ENCODE results near the gene TMEM123. TPM values are rescaled to one million over a fixed set of nuclear protein-coding genes. Genes with fewer than 3 reads are reported as not detected.

The TMEM123 gene, protein sequence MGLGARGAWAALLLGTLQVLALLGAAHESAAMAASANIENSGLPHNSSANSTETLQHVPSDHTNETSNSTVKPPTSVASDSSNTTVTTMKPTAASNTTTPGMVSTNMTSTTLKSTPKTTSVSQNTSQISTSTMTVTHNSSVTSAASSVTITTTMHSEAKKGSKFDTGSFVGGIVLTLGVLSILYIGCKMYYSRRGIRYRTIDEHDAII
- 70.2 TPM for total RNA-seq
- long read RNA-seq, transcript TMEM123-202 (5 exons, 3,579 nt): major isoform, 108 of 111 reads
- long read RNA-seq, partial matches to known transcripts: 0 of 111 reads
- long read RNA-seq, other reads (novel, unspliced or antisense): 3 of 111 reads

GRCh38 chr11:102452461-102453301, at the start of gene TMEM123:
Gene TMEM123 (minus strand): TSS chr11:102452765. CDS start chr11:102452623, 142 bp downstream.
- Histone ChIP-seq H3K27me3 (ENCODE audit: low read depth) (no peaks in the 10 kb centered on the region), H3K36me3 (peaks cover 9% of the 10 kb centered on the region), H3K4me1 (peaks cover 55% of the 10 kb centered on the region), H3K27ac (replicated peaks) (peak within 1 kb of the TSS; percentile 90), H3K4me3 (peak within 1 kb of the TSS; percentile 98), H3K9me3 (replicated peaks) (no peaks in the 10 kb centered on the region)
- no peak for TF ChIP-seq CTCF (IDR thresholded peaks at IDR 0.05; ENCODE audit: borderline replicate concordance)
- DNase-seq: peak; percentile 86
- intact Hi-C loops (cut with micrococcal nuclease): no loop called here

GRCh38 chr11:102500829-102501228, 48.3 kb upstream of the TMEM123 start:
- H3K9me3 ChIP-seq (replicated peaks): no peaks in the 10 kb centered on the region
- intact Hi-C loops (cut with micrococcal nuclease): no loop called here
- no peak for TF ChIP-seq CTCF (IDR thresholded peaks at IDR 0.05; ENCODE audit: borderline replicate concordance)
- no peak overlapping the region for H3K4me3 ChIP-seq
- H3K27ac ChIP-seq (replicated peaks): no peak overlapping the region
- no peaks in the 10 kb centered on the region for H3K4me1 ChIP-seq
- no peaks in the 10 kb centered on the region for H3K36me3 ChIP-seq
- peaks cover 12% of the 10 kb centered on the region for H3K27me3 ChIP-seq (ENCODE audit: low read depth)
- DNase-seq: no peak

GRCh38 chr11:102499931-102500330, 47.4 kb upstream of the TMEM123 start:
- H3K9me3 ChIP-seq (replicated peaks): no peaks in the 10 kb centered on the region
- H3K4me1 ChIP-seq: no peaks in the 10 kb centered on the region
- no peak overlapping the region for H3K4me3 ChIP-seq
- intact Hi-C loops (cut with micrococcal nuclease): loop anchor here (5.0 kb wide), 1 partner anchor 158 kb away; no protein-coding TSS in a partner anchor
- H3K27ac ChIP-seq (replicated peaks): no peak overlapping the region
- DNase-seq: no peak
- peaks cover 16% of the 10 kb centered on the region for H3K27me3 ChIP-seq (ENCODE audit: low read depth)
- H3K36me3 ChIP-seq: no peaks in the 10 kb centered on the region
- no peak for TF ChIP-seq CTCF (IDR thresholded peaks at IDR 0.05; ENCODE audit: borderline replicate concordance)

GRCh38 chr11:102499151-102499550, 46.6 kb upstream of the TMEM123 start:
- H3K4me1 ChIP-seq: no peaks in the 10 kb centered on the region
- no peak overlapping the region for H3K4me3 ChIP-seq
- peaks cover 16% of the 10 kb centered on the region for H3K27me3 ChIP-seq (ENCODE audit: low read depth)
- no peak overlapping the region for H3K27ac ChIP-seq (replicated peaks)
- intact Hi-C loops (cut with micrococcal nuclease): loop anchor here (5.0 kb wide), 1 partner anchor 157 kb away; no protein-coding TSS in a partner anchor
- no peaks in the 10 kb centered on the region for H3K36me3 ChIP-seq
- no peaks in the 10 kb centered on the region for H3K9me3 ChIP-seq (replicated peaks)
- TF ChIP-seq CTCF (IDR thresholded peaks at IDR 0.05; ENCODE audit: borderline replicate concordance): no peak
- no peak for DNase-seq

- Histone ChIP-seq H3K27me3 (ENCODE audit: low read depth) (peaks cover 23% of the 10 kb centered on the region), H3K36me3 (no peaks in the 10 kb centered on the region), H3K9me3 (replicated peaks) (no peaks in the 10 kb centered on the region), H3K27ac (replicated peaks) (no peak overlapping the region), H3K4me1 (no peaks in the 10 kb centered on the region), H3K4me3 (no peak overlapping the region)
- intact Hi-C loops (cut with micrococcal nuclease): loop anchor here (5.0 kb wide), 1 partner anchor 155 kb away; no protein-coding TSS in a partner anchor
- DNase-seq: no peak
- TF ChIP-seq CTCF (IDR thresholded peaks at IDR 0.05; ENCODE audit: borderline replicate concordance): no peak
These were observed 44.5 kb upstream of the TMEM123 start for GRCh38 chr11:102497061-102497460.
